Lower leg skin (tissue), 4 donors: ENCODE measurements around the gene KCNS1. TPM values are rescaled to one million over a fixed set of nuclear protein-coding genes. Genes with fewer than 3 reads are reported as not detected.
"Not testable (repeated sequence)": the region's sequence is repeated elsewhere in the genome, so short reads cannot be mapped to it uniquely, and the experiment has no call there.

Source experiments
- DNase-seq, 2 donors: peaks; one replicate each; pipeline ENCODE4 v3.0.0-alpha.2; 2019; ENCODE audit warnings: low spot score in 2 of 2
- H3K4me3 ChIP-seq: fragments of 200-600 bp; sonication (generic); 2 replicates; pipeline ENCODE4 v1.5.1; 2017; ENCODE audit warnings: mild to moderate bottlenecking, low read depth; ENCODE audit not compliant: poor library complexity, severe bottlenecking
- POLR2A ChIP-seq, 2 donors: fragments of 450-650 bp; IDR thresholded peaks; one replicate each; pipeline ENCODE4 v1.6.1; 2016 to 2017; ENCODE audit warnings: antibody characterized with exemption in 2 of 2, mild to moderate bottlenecking in 1 of 2, moderate library complexity in 1 of 2
- WGBS, 2 donors: methylation state at CpG; one replicate each; pipeline ENCODE4 v1.1.5; 2018; 5-methylcytosine and 5-hydroxymethylcytosine counted together
- intact Hi-C: fragments of 100-400 bp; cut with DNase I; formaldehyde crosslinking; loops from one replicate; pipeline ENCODE4 v1.15.0; 2023; ENCODE audit warnings: low total_unique reads
- total RNA-seq, 4 donors: library from RNA; depleted of rRNA; stranded (reverse); fragments of >200 nt; gene quantifications; one replicate each; pipeline ENCODE4 v1.1.0, GENCODE V29; 2016
- TF ChIP-seq, protein P1 (sequence below), 3 donors: fragments of 450-650 bp; IDR thresholded peaks; one replicate each; pipeline ENCODE4 v1.5.1; 2016; ENCODE audit warnings: antibody characterized with exemption in 3 of 3, mild to moderate bottlenecking in 3 of 3, moderate library complexity in 2 of 3

Gene KCNS1
- total RNA-seq, 4 donors from 2014 or later = 0.84 to 2.3 (median 1.3) TPM

- DNase-seq = no peak
- intact Hi-C loops = no loop called here
- no peak for TF ChIP-seq POLR2A (IDR thresholded peaks at IDR 0.05)
- TF ChIP-seq, protein P1, sequence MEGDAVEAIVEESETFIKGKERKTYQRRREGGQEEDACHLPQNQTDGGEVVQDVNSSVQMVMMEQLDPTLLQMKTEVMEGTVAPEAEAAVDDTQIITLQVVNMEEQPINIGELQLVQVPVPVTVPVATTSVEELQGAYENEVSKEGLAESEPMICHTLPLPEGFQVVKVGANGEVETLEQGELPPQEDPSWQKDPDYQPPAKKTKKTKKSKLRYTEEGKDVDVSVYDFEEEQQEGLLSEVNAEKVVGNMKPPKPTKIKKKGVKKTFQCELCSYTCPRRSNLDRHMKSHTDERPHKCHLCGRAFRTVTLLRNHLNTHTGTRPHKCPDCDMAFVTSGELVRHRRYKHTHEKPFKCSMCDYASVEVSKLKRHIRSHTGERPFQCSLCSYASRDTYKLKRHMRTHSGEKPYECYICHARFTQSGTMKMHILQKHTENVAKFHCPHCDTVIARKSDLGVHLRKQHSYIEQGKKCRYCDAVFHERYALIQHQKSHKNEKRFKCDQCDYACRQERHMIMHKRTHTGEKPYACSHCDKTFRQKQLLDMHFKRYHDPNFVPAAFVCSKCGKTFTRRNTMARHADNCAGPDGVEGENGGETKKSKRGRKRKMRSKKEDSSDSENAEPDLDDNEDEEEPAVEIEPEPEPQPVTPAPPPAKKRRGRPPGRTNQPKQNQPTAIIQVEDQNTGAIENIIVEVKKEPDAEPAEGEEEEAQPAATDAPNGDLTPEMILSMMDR (IDR thresholded peaks at IDR 0.05) = no peak
- H3K4me3 ChIP-seq = no peak overlapping the region
These were observed 36.1 kb downstream of the KCNS1 start for GRCh38 chr20:45064812-45065211.

- intact Hi-C loops, H3K4me3 ChIP-seq, DNase-seq: not testable (repeated sequence)
- WGBS, 2 donors = 72 to 81% methylated on average over 2 of the region's 2 CpGs
These were observed 37.8 kb downstream of the KCNS1 start for GRCh38 chr20:45063107-45063506.

GRCh38 chr20:45061244-45061643, 39.7 kb downstream of the KCNS1 start:
- TF ChIP-seq, protein P1 (IDR thresholded peaks at IDR 0.05) = no peak
- no peak for TF ChIP-seq POLR2A (IDR thresholded peaks at IDR 0.05)
- 53 to 58% methylated on average over 4 of the region's 4 CpGs for WGBS, 2 donors
- no peak for DNase-seq
- intact Hi-C loops = no loop called here
- H3K4me3 ChIP-seq = no peak overlapping the region

- 77 to 92% methylated on average over 4 of the region's 4 CpGs for WGBS, 2 donors
- TF ChIP-seq POLR2A (IDR thresholded peaks at IDR 0.05) = no peak
- DNase-seq = no peak
- intact Hi-C loops = no loop called here
- H3K4me3 ChIP-seq = no peak overlapping the region
These were observed 40.6 kb downstream of the KCNS1 start for GRCh38 chr20:45060294-45060693.

DNA sequence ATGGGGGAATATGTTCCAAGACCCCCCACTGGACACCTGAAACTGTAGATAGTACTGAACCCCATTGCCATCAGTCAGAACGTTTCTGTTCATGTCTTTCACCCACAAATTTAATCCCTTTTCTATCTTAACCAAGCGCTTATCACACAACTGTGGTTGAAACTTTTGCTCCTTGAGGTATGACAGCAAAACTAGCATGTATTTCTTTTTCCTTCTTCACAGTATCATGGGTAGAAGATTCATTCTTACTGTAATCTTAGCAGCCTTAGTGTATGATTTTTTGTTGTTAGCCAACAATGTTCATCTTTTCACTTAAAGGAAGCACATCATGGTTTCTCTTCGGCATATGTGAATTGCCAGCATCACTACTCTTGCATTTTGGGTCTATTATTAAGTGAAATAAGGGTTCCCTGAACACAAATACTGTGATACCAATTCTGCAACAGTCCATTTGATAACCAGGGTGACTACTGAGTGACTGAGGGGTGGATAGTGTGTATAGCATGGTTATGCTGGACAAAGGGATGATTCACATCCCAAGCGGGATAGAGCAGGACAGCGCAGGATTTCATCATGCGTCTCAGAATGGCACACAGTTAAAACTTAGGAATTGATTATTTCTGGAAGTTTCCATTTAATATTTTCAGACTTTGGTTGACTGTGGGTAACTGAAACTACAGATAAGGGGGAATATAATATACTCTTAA, 41.8 kb downstream of the KCNS1 start:
- no peak overlapping the region for H3K4me3 ChIP-seq
- intact Hi-C loops = no loop called here
- no peak for TF ChIP-seq POLR2A (IDR thresholded peaks at IDR 0.05)
- TF ChIP-seq, protein P1 (IDR thresholded peaks at IDR 0.05) = no peak
- 86 to 89% methylated on average over 6 of the region's 6 CpGs for WGBS, 2 donors
- DNase-seq = no peak

- no peak for DNase-seq
- TF ChIP-seq POLR2A (IDR thresholded peaks at IDR 0.05) = no peak
- TF ChIP-seq, protein P1 (IDR thresholded peaks at IDR 0.05) = no peak
- no peak overlapping the region for H3K4me3 ChIP-seq
- intact Hi-C loops = no loop called here
- WGBS, 2 donors = 58 to 67% methylated on average over 4 of the region's 4 CpGs
These were observed 42.6 kb downstream of the KCNS1 start for GRCh38 chr20:45058168-45058850.
